ENCODE measurements around the gene CYP11A1.

The CYP11A1 gene

GRCh38 chr15:74387621-74388362 lies 20.3 kb upstream of the CYP11A1 start:
- DNase-seq, result no peak

- no peak for DNase-seq
These were observed 19.7 kb upstream of the CYP11A1 start for GRCh38 chr15:74387141-74387541.

GRCh38 chr15:74386496-74387140 lies 19.2 kb upstream of the CYP11A1 start:
- DNase-seq, result no peak

- DNase-seq, result no peak
These were observed 18.3 kb upstream of the CYP11A1 start for GRCh38 chr15:74385733-74386132.

- DNase-seq, result no peak
These were observed 17.6 kb upstream of the CYP11A1 start for GRCh38 chr15:74384881-74385643.

- no peak for DNase-seq
These were observed 17.1 kb upstream of the CYP11A1 start for GRCh38 chr15:74384566-74384880.

GRCh38 chr15:74383695-74384565 lies 16.5 kb upstream of the CYP11A1 start:
- peak; percentile 78 for DNase-seq

- no peak for DNase-seq
These were observed 15.8 kb upstream of the CYP11A1 start for GRCh38 chr15:74383286-74383685.

GRCh38 chr15:74382004-74382816 lies 14.8 kb upstream of the CYP11A1 start:
- DNase-seq, result peak; percentile 59

- DNase-seq, result no peak
These were observed 14.0 kb upstream of the CYP11A1 start for GRCh38 chr15:74381481-74381880.

- no peak for DNase-seq
These were observed 13.7 kb upstream of the CYP11A1 start for GRCh38 chr15:74381190-74381453.

- DNase-seq, result no peak
These were observed 13.1 kb upstream of the CYP11A1 start for GRCh38 chr15:74380361-74381189.

- DNase-seq, result peak; percentile 65
These were observed 11.4 kb upstream of the CYP11A1 start for GRCh38 chr15:74378848-74379247.

GRCh38 chr15:74377831-74378766 lies 10.7 kb upstream of the CYP11A1 start:
- DNase-seq, result no peak

- no peak for DNase-seq
These were observed 9.6 kb upstream of the CYP11A1 start for GRCh38 chr15:74376825-74377581.

- no peak for DNase-seq
These were observed 8.8 kb upstream of the CYP11A1 start for GRCh38 chr15:74376226-74376625.

- peak; percentile 85 for DNase-seq
These were observed 7.9 kb upstream of the CYP11A1 start for GRCh38 chr15:74375303-74375693.

GRCh38 chr15:74374648-74375302 lies 7.3 kb upstream of the CYP11A1 start:
- no peak for DNase-seq
